ENCODE results near the gene MEIS2.

The MEIS2 gene

DNA sequence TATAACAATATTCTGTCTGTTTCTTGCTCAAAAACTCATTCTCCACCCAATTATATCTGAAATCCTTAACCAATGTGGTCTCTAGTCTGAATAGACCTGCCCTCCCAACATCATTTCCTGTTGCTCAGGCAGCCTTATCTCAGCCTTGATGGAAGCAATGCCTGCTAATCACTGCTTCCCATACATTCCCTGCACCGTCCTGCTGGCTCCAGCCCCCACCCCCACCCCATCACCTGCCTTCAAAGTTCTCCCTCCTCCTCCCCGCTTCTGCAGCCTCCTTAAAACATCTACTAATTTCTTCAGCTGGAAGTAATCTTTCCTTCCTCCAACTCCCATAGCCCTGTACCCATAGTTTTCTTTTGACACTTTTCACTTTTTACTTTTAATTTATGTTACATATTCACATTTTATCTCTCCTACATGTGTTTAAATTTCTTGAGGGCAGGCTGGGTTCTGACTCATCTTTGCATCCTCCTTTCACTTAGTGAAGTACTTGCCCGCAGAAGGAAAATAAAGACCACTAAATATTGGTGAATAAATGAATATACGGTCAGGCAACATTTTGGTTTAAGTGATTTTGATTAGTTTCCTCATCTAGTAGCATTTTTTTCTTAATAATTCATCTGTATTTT, 98.2 kb downstream of the MEIS2 start:
- no peak overlapping the region for H3K27ac ChIP-seq (ENCODE audit: extremely low read depth, low read depth, low read length)
- H3K4me1 ChIP-seq (ENCODE audit: control insufficient read depth, insufficient read depth, low read length): no peaks in the 10 kb centered on the region
- H3K36me3 ChIP-seq (ENCODE audit: control insufficient read depth in 2 of 2, insufficient read depth in 1 of 2, low read length in 2 of 2): no peaks in the 10 kb centered on the region
- CTCF ChIA-PET: no interaction called here
- H3K9me3 ChIP-seq (ENCODE audit: control insufficient read depth, insufficient read depth, low read depth, low read length): no peaks in the 10 kb centered on the region
- H3K4me3 ChIP-seq (ENCODE audit: low read depth, low read length): no peak overlapping the region
- POLR2A ChIA-PET: no interaction called here
- TF ChIP-seq ZEB2 (tag by site-specific recombination; IDR thresholded peaks at IDR 0.05) (no peak), ZNF121 (tag by site-specific recombination; IDR thresholded peaks at IDR 0.05) (no peak), EGR2 (tag by site-specific recombination; IDR thresholded peaks at IDR 0.05; ENCODE audit: low read depth) (no peak), ZNF610 (tag by site-specific recombination; IDR thresholded peaks at IDR 0.05; ENCODE audit: borderline replicate concordance) (no peak), KLF9 (tag by site-specific recombination; IDR thresholded peaks at IDR 0.05; ENCODE audit: low read depth) (no peak), GFI1B (tag by site-specific recombination; IDR thresholded peaks at IDR 0.05) (no peak), ZNF146 (tag by site-specific recombination; IDR thresholded peaks at IDR 0.05) (no peak), GLI2 (tag by site-specific recombination; IDR thresholded peaks at IDR 0.05; ENCODE audit: borderline replicate concordance, low read depth) (no peak), ZNF624 (tag by site-specific recombination; IDR thresholded peaks at IDR 0.05) (no peak)
- TF ChIP-seq, protein P1, sequence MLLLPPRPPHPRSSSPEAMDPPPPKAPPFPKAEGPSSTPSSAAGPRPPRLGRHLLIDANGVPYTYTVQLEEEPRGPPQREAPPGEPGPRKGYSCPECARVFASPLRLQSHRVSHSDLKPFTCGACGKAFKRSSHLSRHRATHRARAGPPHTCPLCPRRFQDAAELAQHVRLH (tag by site-specific recombination; IDR thresholded peaks at IDR 0.05): no peak

DNA sequence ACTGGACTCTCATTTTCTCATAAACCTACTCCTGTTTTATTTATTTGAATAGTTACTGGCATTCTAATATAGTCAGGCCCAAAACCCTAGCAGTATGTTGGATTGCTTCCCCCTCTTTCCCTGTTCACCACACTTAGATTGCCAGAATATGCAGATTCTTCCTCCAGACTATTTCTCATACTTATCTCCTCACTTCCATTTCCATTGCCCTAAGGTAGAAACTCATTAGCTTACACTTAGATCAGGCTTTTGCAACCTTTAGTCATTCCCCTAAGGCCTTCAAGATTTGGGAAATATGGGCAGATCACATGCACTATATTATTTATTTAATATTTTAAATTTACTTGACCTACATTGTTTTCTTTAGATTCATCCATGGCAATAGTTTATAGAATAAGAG, 98.9 kb downstream of the MEIS2 start:
- Histone ChIP-seq H3K9me3 (ENCODE audit: control insufficient read depth, insufficient read depth, low read depth, low read length) (no peaks in the 10 kb centered on the region), H3K36me3 (ENCODE audit: control insufficient read depth in 2 of 2, insufficient read depth in 1 of 2, low read length in 2 of 2) (no peaks in the 10 kb centered on the region), H3K27ac (ENCODE audit: extremely low read depth, low read depth, low read length) (no peak overlapping the region), H3K4me3 (ENCODE audit: low read depth, low read length) (no peak overlapping the region), H3K4me1 (ENCODE audit: control insufficient read depth, insufficient read depth, low read length) (no peaks in the 10 kb centered on the region)
- ChIA-PET POLR2A (no interaction called here), CTCF (no interaction called here)
- TF ChIP-seq, protein P1 (tag by site-specific recombination; IDR thresholded peaks at IDR 0.05): no peak
- TF ChIP-seq ZNF324 (tag by site-specific recombination; IDR thresholded peaks at IDR 0.05) (no peak), ZNF114 (tag by site-specific recombination; IDR thresholded peaks at IDR 0.05) (no peak), SALL2 (tag by site-specific recombination; IDR thresholded peaks at IDR 0.05; ENCODE audit: borderline replicate concordance) (no peak), ZFP69B (tag by site-specific recombination; IDR thresholded peaks at IDR 0.05) (no peak), ZNF561 (tag by site-specific recombination; IDR thresholded peaks at IDR 0.05; ENCODE audit: borderline replicate concordance) (no peak), ZNF202 (tag by site-specific recombination; IDR thresholded peaks at IDR 0.05; ENCODE audit: borderline replicate concordance) (no peak), ZNF302 (tag by site-specific recombination; IDR thresholded peaks at IDR 0.05; ENCODE audit: low read depth) (no peak), ZNF843 (tag by site-specific recombination; IDR thresholded peaks at IDR 0.05) (no peak), ZNF140 (tag by site-specific recombination; IDR thresholded peaks at IDR 0.05) (no peak), ZNF23 (tag by site-specific recombination; IDR thresholded peaks at IDR 0.05; ENCODE audit: borderline replicate concordance) (no peak), BCL11A (tag by site-specific recombination; IDR thresholded peaks at IDR 0.05; ENCODE audit: low read depth) (no peak)
- TF ChIP-seq, protein P2, sequence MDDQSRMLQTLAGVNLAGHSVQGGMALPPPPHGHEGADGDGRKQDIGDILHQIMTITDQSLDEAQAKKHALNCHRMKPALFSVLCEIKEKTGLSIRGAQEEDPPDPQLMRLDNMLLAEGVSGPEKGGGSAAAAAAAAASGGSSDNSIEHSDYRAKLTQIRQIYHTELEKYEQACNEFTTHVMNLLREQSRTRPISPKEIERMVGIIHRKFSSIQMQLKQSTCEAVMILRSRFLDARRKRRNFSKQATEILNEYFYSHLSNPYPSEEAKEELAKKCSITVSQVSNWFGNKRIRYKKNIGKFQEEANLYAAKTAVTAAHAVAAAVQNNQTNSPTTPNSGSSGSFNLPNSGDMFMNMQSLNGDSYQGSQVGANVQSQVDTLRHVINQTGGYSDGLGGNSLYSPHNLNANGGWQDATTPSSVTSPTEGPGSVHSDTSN (CRISPR knock-in tag; IDR thresholded peaks at IDR 0.05): no peak
- TF ChIP-seq, protein P3, sequence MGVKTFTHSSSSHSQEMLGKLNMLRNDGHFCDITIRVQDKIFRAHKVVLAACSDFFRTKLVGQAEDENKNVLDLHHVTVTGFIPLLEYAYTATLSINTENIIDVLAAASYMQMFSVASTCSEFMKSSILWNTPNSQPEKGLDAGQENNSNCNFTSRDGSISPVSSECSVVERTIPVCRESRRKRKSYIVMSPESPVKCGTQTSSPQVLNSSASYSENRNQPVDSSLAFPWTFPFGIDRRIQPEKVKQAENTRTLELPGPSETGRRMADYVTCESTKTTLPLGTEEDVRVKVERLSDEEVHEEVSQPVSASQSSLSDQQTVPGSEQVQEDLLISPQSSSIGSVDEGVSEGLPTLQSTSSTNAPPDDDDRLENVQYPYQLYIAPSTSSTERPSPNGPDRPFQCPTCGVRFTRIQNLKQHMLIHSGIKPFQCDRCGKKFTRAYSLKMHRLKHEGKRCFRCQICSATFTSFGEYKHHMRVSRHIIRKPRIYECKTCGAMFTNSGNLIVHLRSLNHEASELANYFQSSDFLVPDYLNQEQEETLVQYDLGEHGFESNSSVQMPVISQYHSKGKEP (tag by site-specific recombination; IDR thresholded peaks at IDR 0.05): no peak

All from HEK293 (cell line).